Measurements from ENCODE around the gene FAIM2.

Gene FAIM2

GRCh38 chr12:49825971-49826421 is 77.7 kb downstream of the FAIM2 start (continued):
- TF ChIP-seq PRDM2 (tag by site-specific recombination; IDR thresholded peaks at IDR 0.05; ENCODE audit: borderline replicate concordance) = no peak
- TF ChIP-seq GLIS2 (tag by site-specific recombination; IDR thresholded peaks at IDR 0.05) = no peak
- no peak for TF ChIP-seq ZNF248 (tag by site-specific recombination; IDR thresholded peaks at IDR 0.05)
- TF ChIP-seq, protein P1, sequence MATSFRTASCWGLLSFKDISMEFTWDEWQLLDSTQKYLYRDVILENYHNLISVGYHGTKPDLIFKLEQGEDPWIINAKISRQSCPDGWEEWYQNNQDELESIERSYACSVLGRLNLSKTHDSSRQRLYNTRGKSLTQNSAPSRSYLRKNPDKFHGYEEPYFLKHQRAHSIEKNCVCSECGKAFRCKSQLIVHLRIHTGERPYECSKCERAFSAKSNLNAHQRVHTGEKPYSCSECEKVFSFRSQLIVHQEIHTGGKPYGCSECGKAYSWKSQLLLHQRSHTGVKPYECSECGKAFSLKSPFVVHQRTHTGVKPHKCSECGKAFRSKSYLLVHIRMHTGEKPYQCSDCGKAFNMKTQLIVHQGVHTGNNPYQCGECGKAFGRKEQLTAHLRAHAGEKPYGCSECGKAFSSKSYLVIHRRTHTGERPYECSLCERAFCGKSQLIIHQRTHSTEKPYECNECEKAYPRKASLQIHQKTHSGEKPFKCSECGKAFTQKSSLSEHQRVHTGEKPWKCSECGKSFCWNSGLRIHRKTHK (tag by site-specific recombination; IDR thresholded peaks at IDR 0.05) = no peak
- no peak for TF ChIP-seq ZNF114 (tag by site-specific recombination; IDR thresholded peaks at IDR 0.05)
- no peak for TF ChIP-seq ZNF670 (tag by site-specific recombination; IDR thresholded peaks at IDR 0.05; ENCODE audit: low read depth)
- no peak for TF ChIP-seq ZBTB48 (tag by site-specific recombination; IDR thresholded peaks at IDR 0.05)
- no peak for TF ChIP-seq ZNF174 (tag by site-specific recombination; IDR thresholded peaks at IDR 0.05)
- no peak for TF ChIP-seq SP7 (tag by site-specific recombination; IDR thresholded peaks at IDR 0.05)
- no peak for TF ChIP-seq ZSCAN30 (tag by site-specific recombination; IDR thresholded peaks at IDR 0.05)
- TF ChIP-seq BCL11A (tag by site-specific recombination; IDR thresholded peaks at IDR 0.05; ENCODE audit: low read depth) = no peak
- TF ChIP-seq, protein P2, sequence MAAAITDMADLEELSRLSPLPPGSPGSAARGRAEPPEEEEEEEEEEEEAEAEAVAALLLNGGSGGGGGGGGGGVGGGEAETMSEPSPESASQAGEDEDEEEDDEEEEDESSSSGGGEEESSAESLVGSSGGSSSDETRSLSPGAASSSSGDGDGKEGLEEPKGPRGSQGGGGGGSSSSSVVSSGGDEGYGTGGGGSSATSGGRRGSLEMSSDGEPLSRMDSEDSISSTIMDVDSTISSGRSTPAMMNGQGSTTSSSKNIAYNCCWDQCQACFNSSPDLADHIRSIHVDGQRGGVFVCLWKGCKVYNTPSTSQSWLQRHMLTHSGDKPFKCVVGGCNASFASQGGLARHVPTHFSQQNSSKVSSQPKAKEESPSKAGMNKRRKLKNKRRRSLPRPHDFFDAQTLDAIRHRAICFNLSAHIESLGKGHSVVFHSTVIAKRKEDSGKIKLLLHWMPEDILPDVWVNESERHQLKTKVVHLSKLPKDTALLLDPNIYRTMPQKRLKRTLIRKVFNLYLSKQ (tag by site-specific recombination; IDR thresholded peaks at IDR 0.05; ENCODE audit: borderline replicate concordance) = no peak
- no peak for TF ChIP-seq ZNF664 (tag by site-specific recombination; IDR thresholded peaks at IDR 0.05)
- no peak for TF ChIP-seq ZNF112 (tag by site-specific recombination; IDR thresholded peaks at IDR 0.05)
- no peak for TF ChIP-seq YY1 (tag by site-specific recombination; IDR thresholded peaks at IDR 0.05)
- TF ChIP-seq, protein P3, sequence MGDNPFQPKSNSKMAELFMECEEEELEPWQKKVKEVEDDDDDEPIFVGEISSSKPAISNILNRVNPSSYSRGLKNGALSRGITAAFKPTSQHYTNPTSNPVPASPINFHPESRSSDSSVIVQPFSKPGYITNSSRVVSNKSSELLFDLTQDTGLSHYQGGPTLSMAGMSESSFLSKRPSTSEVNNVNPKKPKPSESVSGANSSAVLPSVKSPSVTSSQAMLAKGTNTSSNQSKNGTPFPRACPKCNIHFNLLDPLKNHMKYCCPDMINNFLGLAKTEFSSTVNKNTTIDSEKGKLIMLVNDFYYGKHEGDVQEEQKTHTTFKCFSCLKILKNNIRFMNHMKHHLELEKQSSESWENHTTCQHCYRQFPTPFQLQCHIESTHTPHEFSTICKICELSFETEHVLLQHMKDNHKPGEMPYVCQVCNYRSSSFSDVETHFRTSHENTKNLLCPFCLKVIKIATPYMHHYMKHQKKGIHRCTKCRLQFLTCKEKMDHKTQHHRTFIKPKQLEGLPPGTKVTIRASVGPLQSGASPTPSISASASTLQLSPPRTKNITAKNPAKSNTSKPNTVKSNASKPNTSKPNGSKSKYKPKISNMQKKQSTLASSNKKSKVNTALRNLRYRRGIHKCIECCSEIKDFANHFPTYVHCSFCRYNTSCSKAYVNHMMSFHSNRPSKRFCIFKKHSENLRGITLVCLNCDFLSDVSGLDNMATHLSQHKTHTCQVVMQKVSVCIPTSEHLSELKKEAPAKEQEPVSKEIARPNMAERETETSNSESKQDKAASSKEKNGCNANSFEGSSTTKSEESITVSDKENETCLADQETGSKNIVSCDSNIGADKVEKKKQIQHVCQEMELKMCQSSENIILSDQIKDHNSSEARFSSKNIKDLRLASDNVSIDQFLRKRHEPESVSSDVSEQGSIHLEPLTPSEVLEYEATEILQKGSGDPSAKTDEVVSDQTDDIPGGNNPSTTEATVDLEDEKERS (tag by site-specific recombination; IDR thresholded peaks at IDR 0.05) = no peak
- peak; percentile 90 for TF ChIP-seq ZFHX2 (tag by site-specific recombination; conservative IDR thresholded peaks at IDR 0.05)
- TF ChIP-seq ZFP37 (tag by site-specific recombination; IDR thresholded peaks at IDR 0.05) = no peak
- TF ChIP-seq EGR2 (tag by site-specific recombination; IDR thresholded peaks at IDR 0.05; ENCODE audit: low read depth) = peak; percentile 91
- TF ChIP-seq ZBTB8A (tag by site-specific recombination; IDR thresholded peaks at IDR 0.05) = no peak
- no peak for TF ChIP-seq ZNF843 (tag by site-specific recombination; IDR thresholded peaks at IDR 0.05)
- peak; percentile 42; the same call in 1 of the 2 replicates for TF ChIP-seq SP3 (tag by site-specific recombination; IDR thresholded peaks at IDR 0.05)
- no peak for TF ChIP-seq ZNF350 (tag by site-specific recombination; IDR thresholded peaks at IDR 0.05)
- no peak for TF ChIP-seq GLIS1 (tag by site-specific recombination; IDR thresholded peaks at IDR 0.05)
- peak; percentile 36; the same call in 1 of the 2 replicates for TF ChIP-seq SP2 (tag by site-specific recombination; IDR thresholded peaks at IDR 0.05)
- no peak for TF ChIP-seq TRIM28 (IDR thresholded peaks at IDR 0.05; ENCODE audit: borderline replicate concordance, low read length)
- TF ChIP-seq OVOL3 (tag by site-specific recombination; IDR thresholded peaks at IDR 0.05) = no peak
- TF ChIP-seq ZNF274 (IDR thresholded peaks at IDR 0.05; ENCODE audit: low read length) = no peak
- no peak for TF ChIP-seq ZNF274 (tag by site-specific recombination; IDR thresholded peaks at IDR 0.05; ENCODE audit: borderline replicate concordance)

All from HEK293 (cell line).